Measurements from ENCODE around the gene BIRC7. TPM values are rescaled to one million over a fixed set of nuclear protein-coding genes. Genes with fewer than 3 reads are reported as not detected.

BIRC7 gene
- total RNA-seq, 1 donor from 2014 or later, result not detected

GRCh38 chr20:63280371-63280770, 44.7 kb downstream of the BIRC7 start:
- TF ChIP-seq CTCF (IDR thresholded peaks at IDR 0.05), result no peak
- no peak for ATAC-seq (ENCODE audit: low read depth)
- Mint-ChIP-seq H3K27me3 (no peaks in the 10 kb centered on the region), H3K4me3 (no peak overlapping the region), H3K9me3 (no peaks in the 10 kb centered on the region), H3K27ac (no peak overlapping the region), H3K4me1 (peaks cover 1% of the 10 kb centered on the region), H3K36me3 (ENCODE audit: low read depth) (peaks cover 57% of the 10 kb centered on the region)
- CTCF ChIA-PET, result interaction anchor here (0.7 kb wide), 1 partner anchor 951 kb away, joined by 3 read pairs; no protein-coding TSS in a partner anchor
- POLR2A ChIA-PET, result no interaction called here
- intact Hi-C loops (cut with micrococcal nuclease), result no loop called here
- no peak for DNase-seq

DNA sequence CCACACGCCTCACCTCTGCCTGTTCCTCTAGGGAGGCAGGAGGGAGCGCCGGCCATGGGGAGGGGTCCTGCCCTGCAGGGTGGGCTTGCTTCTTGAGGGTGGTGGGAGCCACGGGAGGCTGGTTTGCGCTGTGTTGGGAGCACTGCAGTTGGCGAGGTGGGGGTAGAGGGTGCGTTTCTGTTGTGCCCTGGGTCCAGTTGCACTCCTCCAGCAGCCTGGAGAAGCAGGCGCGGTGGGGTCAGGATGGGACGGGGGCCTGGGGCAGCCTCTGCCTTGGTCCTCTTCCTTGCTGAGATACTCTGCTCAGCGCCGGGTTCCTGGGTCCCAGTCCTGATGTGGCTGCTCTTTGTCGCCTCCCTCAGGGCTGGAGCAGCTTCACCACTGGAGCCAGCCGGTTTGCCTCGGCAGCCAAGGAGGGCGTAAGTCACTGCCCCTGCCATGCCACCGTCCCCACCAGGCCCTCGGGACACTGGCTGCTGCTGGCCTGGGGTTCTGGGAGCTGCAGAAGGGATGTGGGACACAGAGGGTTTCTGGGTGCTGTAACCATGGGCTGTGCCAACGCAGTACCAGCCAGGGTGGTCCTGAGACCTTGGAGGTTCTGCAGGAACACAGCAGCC, 45.3 kb downstream of the BIRC7 start:
- peaks cover 61% of the 10 kb centered on the region for H3K36me3 Mint-ChIP-seq (ENCODE audit: low read depth)

DNA sequence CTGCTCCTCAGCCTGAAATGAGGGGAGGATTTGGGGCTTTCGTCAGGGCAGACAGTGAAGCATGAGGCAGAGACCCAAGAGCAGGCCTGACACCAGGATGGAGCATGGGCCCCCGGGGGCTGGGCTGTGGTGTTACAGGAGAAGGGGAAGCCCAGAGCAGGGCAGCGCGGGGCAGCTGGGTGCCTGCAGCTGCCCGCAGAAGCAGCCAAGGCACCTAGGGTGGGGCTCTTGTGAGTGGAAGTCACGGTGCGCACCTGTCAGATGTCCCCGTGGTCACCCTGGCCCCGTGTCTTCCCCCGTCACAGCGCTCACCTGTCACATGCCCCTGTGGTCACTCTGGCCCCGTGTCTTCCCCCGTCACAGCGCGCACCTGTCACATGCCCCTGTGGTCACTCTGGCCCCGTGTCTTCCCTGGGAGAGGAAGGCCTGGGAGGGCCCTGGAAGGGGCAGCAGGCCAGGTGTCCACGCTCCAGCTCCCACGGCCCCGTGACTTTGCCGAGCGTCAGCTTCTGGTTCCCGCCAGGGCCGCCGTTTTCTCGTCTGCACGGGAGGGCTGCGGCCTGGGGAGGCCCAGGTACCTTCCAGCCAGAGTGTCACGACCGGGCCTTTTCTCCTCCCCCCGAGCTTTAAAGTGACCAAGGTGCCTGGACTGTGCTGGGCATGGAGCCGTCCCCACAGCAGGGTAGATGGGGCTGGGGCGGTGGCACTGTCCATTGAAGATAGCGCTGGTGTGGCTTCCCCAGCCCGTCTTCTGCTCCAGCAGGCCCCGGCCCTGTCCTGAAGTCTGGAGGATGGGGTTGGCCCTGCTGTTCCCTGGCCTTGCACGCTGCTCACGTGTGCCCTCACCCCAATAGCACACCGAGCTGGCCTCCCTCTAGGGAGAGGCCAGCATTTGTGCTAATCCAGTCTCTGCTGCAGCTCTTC, 46.3 kb downstream of the BIRC7 start:
- ChIA-PET POLR2A (no interaction called here), CTCF (no interaction called here)
- no peak for ATAC-seq (ENCODE audit: low read depth)
- Mint-ChIP-seq H3K27ac (no peak overlapping the region), H3K9me3 (no peaks in the 10 kb centered on the region), H3K36me3 (ENCODE audit: low read depth) (peaks cover 61% of the 10 kb centered on the region), H3K4me1 (no peaks in the 10 kb centered on the region), H3K4me3 (no peak overlapping the region), H3K27me3 (no peaks in the 10 kb centered on the region)
- intact Hi-C loops (cut with micrococcal nuclease), result no loop called here
- no peak for DNase-seq
- no peak for TF ChIP-seq CTCF (IDR thresholded peaks at IDR 0.05)

More for the DNA sequence above, 45.3 kb downstream of the BIRC7 start:
- ChIA-PET CTCF (no interaction called here), POLR2A (no interaction called here)
- TF ChIP-seq CTCF (IDR thresholded peaks at IDR 0.05), result no peak
- Mint-ChIP-seq H3K9me3 (no peaks in the 10 kb centered on the region), H3K27me3 (no peaks in the 10 kb centered on the region), H3K4me1 (no peaks in the 10 kb centered on the region), H3K27ac (no peak overlapping the region), H3K4me3 (no peak overlapping the region)
- ATAC-seq (ENCODE audit: low read depth) (no peak), DNase-seq (no peak)
- intact Hi-C loops (cut with micrococcal nuclease), result no loop called here

GRCh38 chr20:63282946-63283345, 47.2 kb downstream of the BIRC7 start:
- TF ChIP-seq CTCF (IDR thresholded peaks at IDR 0.05), result no peak
- H3K4me3 Mint-ChIP-seq, result no peak overlapping the region
- no peak overlapping the region for H3K27ac Mint-ChIP-seq
- no peaks in the 10 kb centered on the region for H3K4me1 Mint-ChIP-seq
- H3K9me3 Mint-ChIP-seq, result no peaks in the 10 kb centered on the region
- DNase-seq (no peak), ATAC-seq (ENCODE audit: low read depth) (no peak)
- intact Hi-C loops (cut with micrococcal nuclease), result no loop called here
- no peaks in the 10 kb centered on the region for H3K27me3 Mint-ChIP-seq
- ChIA-PET POLR2A (no interaction called here), CTCF (no interaction called here)
- H3K36me3 Mint-ChIP-seq (ENCODE audit: low read depth), result peaks cover 57% of the 10 kb centered on the region

- intact Hi-C loops (cut with micrococcal nuclease), result no loop called here
- ChIA-PET CTCF (no interaction called here), POLR2A (no interaction called here)
- ATAC-seq (ENCODE audit: low read depth) (no peak), DNase-seq (no peak)
- no peak for TF ChIP-seq CTCF (IDR thresholded peaks at IDR 0.05)
- no peaks in the 10 kb centered on the region for H3K9me3 Mint-ChIP-seq
- no peaks in the 10 kb centered on the region for H3K4me1 Mint-ChIP-seq
- H3K27me3 Mint-ChIP-seq, result no peaks in the 10 kb centered on the region
- H3K36me3 Mint-ChIP-seq (ENCODE audit: low read depth), result peaks cover 58% of the 10 kb centered on the region
- H3K27ac Mint-ChIP-seq, result no peak overlapping the region
- no peak overlapping the region for H3K4me3 Mint-ChIP-seq
Measured at GRCh38 chr20:63283397-63284082, 47.8 kb downstream of the BIRC7 start.

Measured in activated B cell treated with CpG ODN at 0.5 μM for 24 hours (primary cell).